Measurements from ENCODE around the gene ID3. TPM values are rescaled to one million over a fixed set of nuclear protein-coding genes. Genes with fewer than 3 reads are reported as not detected.
A peak's percentile ranks its signal among the peaks of the same experiment; 100 is the strongest.

The ID3 gene, protein sequence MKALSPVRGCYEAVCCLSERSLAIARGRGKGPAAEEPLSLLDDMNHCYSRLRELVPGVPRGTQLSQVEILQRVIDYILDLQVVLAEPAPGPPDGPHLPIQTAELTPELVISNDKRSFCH
- total RNA-seq (100 to 1,000 TPM; 368 to 390 TPM), polyA plus RNA-seq (100 to 1,000 TPM; 349 to 603 TPM)
- long read RNA-seq, donor 1, transcript ID3-202 (2 exons, 623 nt) = minor isoform, 7 of 971 reads
- long read RNA-seq, donor 1, transcript ID3-203 (2 exons, 892 nt) = minor isoform, 55 of 971 reads
- long read RNA-seq, donor 1, transcript ID3-201 (3 exons, 1,251 nt) = major isoform, 673 of 971 reads
- long read RNA-seq, donor 1, partial matches to known transcripts = 0 of 971 reads
- long read RNA-seq, donor 1, other reads (novel, unspliced or antisense) = 236 of 971 reads
- long read RNA-seq, donor 2, transcript ID3-201 (3 exons, 1,251 nt) = major isoform, 303 of 336 reads
- long read RNA-seq, donor 2, partial matches to known transcripts = 0 of 336 reads
- long read RNA-seq, donor 2, other reads (novel, unspliced or antisense) = 26 of 336 reads

DNA sequence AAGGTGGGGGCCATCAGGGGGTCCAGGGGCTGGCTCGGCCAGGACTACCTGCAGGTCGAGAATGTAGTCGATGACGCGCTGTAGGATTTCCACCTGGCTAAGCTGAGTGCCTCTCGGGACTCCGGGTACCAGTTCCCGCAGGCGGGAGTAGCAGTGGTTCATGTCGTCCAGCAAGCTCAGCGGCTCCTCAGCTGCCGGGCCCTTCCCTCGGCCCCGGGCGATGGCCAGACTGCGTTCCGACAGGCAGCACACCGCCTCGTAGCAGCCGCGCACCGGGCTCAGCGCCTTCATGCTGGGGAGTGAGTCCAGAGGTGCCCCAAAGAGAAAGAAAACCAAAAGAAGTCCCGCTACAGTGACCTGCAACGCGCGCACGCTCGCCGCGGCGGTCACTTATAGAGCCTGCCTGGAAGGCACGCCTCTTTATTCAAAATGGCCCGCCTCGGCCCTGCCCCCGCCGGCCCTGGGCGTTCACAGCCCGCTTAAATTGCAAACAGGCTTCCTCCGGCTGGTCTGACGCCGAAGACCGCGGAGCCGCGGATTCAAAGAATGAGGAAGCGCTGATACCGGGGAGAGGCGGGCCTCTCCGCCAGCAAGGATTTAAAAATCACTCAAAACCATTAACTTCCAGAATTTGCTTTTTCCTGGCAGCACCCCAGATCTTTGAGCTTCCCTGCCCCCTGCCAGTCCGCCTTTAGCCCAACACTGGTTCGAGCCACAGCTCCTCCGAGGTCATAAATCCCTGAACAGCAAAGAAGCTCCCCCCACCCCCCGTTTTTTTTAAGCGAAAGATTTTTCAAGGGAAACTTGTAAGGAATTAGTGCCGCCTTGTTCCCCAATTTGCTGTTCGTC lies at the start of gene ID3:
ID3 (minus strand) TSS at position 366 of the 849 bp plus-strand sequence; CDS start at position 291, 75 bp downstream.
- peak within 1 kb of the TSS; percentile 93 to 99 for H3K4me3 ChIP-seq (ENCODE audit: low read length in 2 of 2)
- peak within 1 kb of the TSS; percentile 100 for H3K27ac ChIP-seq (ENCODE audit: low read depth in 1 of 2, low read length in 2 of 2)
- DNase-seq = peak; percentile 99
- WGBS, 2 donors = 0% methylated on average over 54 to 57 of the region's 57 CpGs
- H3K27me3 ChIP-seq (ENCODE audit: control insufficient read depth in 1 of 2, insufficient read depth in 2 of 2, low read length in 1 of 2) = no peaks in the 10 kb centered on the region
- no peaks in the 10 kb centered on the region for H3K9me3 ChIP-seq (ENCODE audit: control insufficient read depth, low read length)
- ATAC-seq (ENCODE audit: low FRiP score) = peak; percentile 86
- H3K4me1 ChIP-seq (ENCODE audit: control insufficient read depth in 1 of 2, insufficient read depth in 2 of 2, low read length in 2 of 2) = peaks cover 0 to 5% of the 10 kb centered on the region in 2 donors
- intact Hi-C loops (cut with DNase I) = loop anchor here in 1 of 2 donors (2.0 kb wide), 1 partner anchor 17 kb away; no protein-coding TSS in a partner anchor
- H3K36me3 ChIP-seq (ENCODE audit: control insufficient read depth in 1 of 2, insufficient read depth in 2 of 2, low read length in 1 of 2) = no peaks in the 10 kb centered on the region

- Histone ChIP-seq H3K9me3 (ENCODE audit: control insufficient read depth, low read length) (no peaks in the 10 kb centered on the region), H3K4me1 (ENCODE audit: control insufficient read depth in 1 of 2, insufficient read depth in 2 of 2, low read length in 2 of 2) (no peaks in the 10 kb centered on the region), H3K27me3 (ENCODE audit: control insufficient read depth in 1 of 2, insufficient read depth in 2 of 2, low read length in 1 of 2) (no peaks in the 10 kb centered on the region), H3K36me3 (ENCODE audit: control insufficient read depth in 1 of 2, insufficient read depth in 2 of 2, low read length in 1 of 2) (no peaks in the 10 kb centered on the region), H3K4me3 (ENCODE audit: low read length in 2 of 2) (no peak overlapping the region), H3K27ac (ENCODE audit: low read depth in 1 of 2, low read length in 2 of 2) (no peak overlapping the region)
- DNase-seq = no peak
- ATAC-seq (ENCODE audit: low FRiP score) = no peak
- 81 to 90% methylated on average over 4 of the region's 4 CpGs for whole genome bisulfite sequencing, 2 donors
- intact Hi-C loops (cut with DNase I) = no loop called here
Observed at GRCh38 chr1:23607944-23608343, 48.6 kb upstream of the ID3 start.

DNA sequence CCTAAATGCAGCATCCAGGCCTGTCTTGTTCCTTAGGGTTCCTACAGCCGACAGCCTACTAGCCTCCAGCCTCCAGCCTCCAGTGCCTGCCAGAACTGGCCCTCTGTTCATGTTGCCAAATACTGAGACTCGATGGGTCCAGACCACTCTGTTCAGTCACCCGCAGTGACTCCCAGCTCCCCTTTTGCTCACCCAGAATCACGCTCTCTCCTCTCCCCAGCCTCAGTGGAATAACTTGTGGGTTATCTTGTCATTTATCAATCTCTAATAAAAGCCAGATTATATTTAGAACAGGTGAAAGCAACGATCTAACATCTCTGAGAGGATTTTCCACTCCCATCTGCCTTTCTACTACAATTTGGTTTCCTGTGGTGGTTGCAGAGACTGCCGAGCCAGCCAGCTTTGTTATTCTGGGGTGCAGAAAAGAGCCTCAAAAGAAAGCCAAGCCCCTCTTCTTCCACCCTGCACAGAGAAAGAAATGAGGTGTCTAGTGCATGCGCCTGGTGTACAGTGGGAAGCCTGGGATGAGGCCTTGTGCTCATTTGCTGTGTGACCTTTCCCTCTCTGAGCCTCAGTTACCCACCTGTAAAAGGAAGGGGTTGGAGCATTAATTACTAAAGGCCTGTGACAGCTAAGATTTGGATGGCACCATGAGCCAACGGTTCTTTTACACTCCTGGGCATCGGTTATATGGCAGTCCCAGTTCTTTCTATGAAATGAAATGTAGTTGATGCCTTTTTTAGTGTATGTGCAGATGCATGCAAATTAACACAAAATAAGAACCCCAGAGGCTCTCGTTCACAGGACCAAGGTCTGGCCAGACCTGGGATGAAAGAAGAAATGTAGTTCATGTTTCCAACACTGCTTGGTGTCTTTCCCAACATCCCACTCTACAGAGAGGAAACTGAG lies 42.9 kb upstream of the ID3 start:
- Histone ChIP-seq H3K9me3 (ENCODE audit: control insufficient read depth, low read length) (no peaks in the 10 kb centered on the region), H3K36me3 (ENCODE audit: control insufficient read depth in 1 of 2, insufficient read depth in 2 of 2, low read length in 1 of 2) (no peaks in the 10 kb centered on the region), H3K4me1 (ENCODE audit: control insufficient read depth in 1 of 2, insufficient read depth in 2 of 2, low read length in 2 of 2) (no peaks in the 10 kb centered on the region), H3K4me3 (ENCODE audit: low read length in 2 of 2) (no peak overlapping the region), H3K27ac (ENCODE audit: low read depth in 1 of 2, low read length in 2 of 2) (no peak overlapping the region), H3K27me3 (ENCODE audit: control insufficient read depth in 1 of 2, insufficient read depth in 2 of 2, low read length in 1 of 2) (no peaks in the 10 kb centered on the region)
- DNase-seq = no peak
- 86 to 87% methylated on average over 10 of the region's 10 CpGs for WGBS, 2 donors
- no peak for ATAC-seq (ENCODE audit: low FRiP score)
- intact Hi-C loops (cut with DNase I) = no loop called here

- no peaks in the 10 kb centered on the region for H3K4me1 ChIP-seq (ENCODE audit: control insufficient read depth in 1 of 2, insufficient read depth in 2 of 2, low read length in 2 of 2)
- 92 to 94% methylated on average over 11 of the region's 11 CpGs for WGBS, 2 donors
- ATAC-seq (ENCODE audit: low FRiP score) = no peak
- no peaks in the 10 kb centered on the region for H3K27me3 ChIP-seq (ENCODE audit: control insufficient read depth in 1 of 2, insufficient read depth in 2 of 2, low read length in 1 of 2)
- intact Hi-C loops (cut with DNase I) = no loop called here
- H3K27ac ChIP-seq (ENCODE audit: low read depth in 1 of 2, low read length in 2 of 2) = no peak overlapping the region
- no peaks in the 10 kb centered on the region for H3K9me3 ChIP-seq (ENCODE audit: control insufficient read depth, low read length)
- no peak overlapping the region for H3K4me3 ChIP-seq (ENCODE audit: low read length in 2 of 2)
- no peaks in the 10 kb centered on the region for H3K36me3 ChIP-seq (ENCODE audit: control insufficient read depth in 1 of 2, insufficient read depth in 2 of 2, low read length in 1 of 2)
- DNase-seq = no peak
Observed at GRCh38 chr1:23601135-23601967, 42.0 kb upstream of the ID3 start.

DNA sequence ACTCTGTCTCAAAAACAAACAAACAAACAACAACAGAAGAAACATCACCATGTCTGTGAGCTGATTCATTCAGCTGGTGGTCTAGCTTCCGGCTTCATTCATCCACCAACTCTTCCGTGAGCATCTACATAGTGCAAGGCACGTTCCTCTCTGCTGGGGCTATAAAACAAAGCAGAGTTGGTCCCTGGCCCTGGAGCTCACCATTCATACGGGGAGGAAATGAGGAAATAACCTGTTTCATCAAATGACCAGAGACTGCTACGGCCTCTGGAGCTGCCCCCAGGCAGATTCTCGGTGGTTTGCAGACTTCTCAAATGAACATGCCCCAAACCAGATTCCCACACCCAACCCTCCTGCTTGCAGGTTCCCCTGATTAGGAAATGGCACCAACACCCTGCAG lies 41.0 kb upstream of the ID3 start:
- H3K4me1 ChIP-seq (ENCODE audit: control insufficient read depth in 1 of 2, insufficient read depth in 2 of 2, low read length in 2 of 2) = no peaks in the 10 kb centered on the region
- H3K9me3 ChIP-seq (ENCODE audit: control insufficient read depth, low read length) = no peaks in the 10 kb centered on the region
- intact Hi-C loops (cut with DNase I) = no loop called here
- 89 to 90% methylated on average over 6 of the region's 6 CpGs for WGBS, 2 donors
- H3K27me3 ChIP-seq (ENCODE audit: control insufficient read depth in 1 of 2, insufficient read depth in 2 of 2, low read length in 1 of 2) = no peaks in the 10 kb centered on the region
- no peak overlapping the region for H3K27ac ChIP-seq (ENCODE audit: low read depth in 1 of 2, low read length in 2 of 2)
- H3K4me3 ChIP-seq (ENCODE audit: low read length in 2 of 2) = no peak overlapping the region
- no peak for DNase-seq
- no peaks in the 10 kb centered on the region for H3K36me3 ChIP-seq (ENCODE audit: control insufficient read depth in 1 of 2, insufficient read depth in 2 of 2, low read length in 1 of 2)
- no peak for ATAC-seq (ENCODE audit: low FRiP score)

- intact Hi-C loops (cut with DNase I) = no loop called here
- no peak for ATAC-seq (ENCODE audit: low FRiP score)
Observed at GRCh38 chr1:23599125-23599524, 39.8 kb upstream of the ID3 start.

DNA sequence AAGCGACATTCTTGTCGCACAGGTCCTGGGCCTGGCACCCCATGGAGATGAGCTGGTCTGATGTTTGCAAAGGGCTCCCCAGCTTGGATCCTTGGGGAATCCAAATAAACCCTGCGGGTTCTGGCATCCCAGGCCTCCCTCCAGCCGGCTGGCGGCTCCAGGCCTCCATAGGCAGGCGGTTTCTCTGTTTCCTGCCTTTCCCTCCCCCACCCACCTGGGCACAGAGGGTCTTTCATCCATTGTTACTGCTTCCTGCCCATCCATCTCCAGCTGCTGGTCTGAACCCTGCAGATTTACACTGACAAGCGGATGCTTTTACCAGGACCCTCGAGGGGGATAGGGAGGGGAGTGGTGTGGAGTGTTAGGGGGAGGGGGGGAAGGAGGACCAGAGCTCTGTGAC lies 39.1 kb upstream of the ID3 start:
- no peaks in the 10 kb centered on the region for H3K36me3 ChIP-seq (ENCODE audit: control insufficient read depth in 1 of 2, insufficient read depth in 2 of 2, low read length in 1 of 2)
- DNase-seq = no peak
- 90% methylated on average over 8 of the region's 8 CpGs for WGBS, 2 donors
- H3K4me3 ChIP-seq (ENCODE audit: low read length in 2 of 2) = no peak overlapping the region
- no peak overlapping the region for H3K27ac ChIP-seq (ENCODE audit: low read depth in 1 of 2, low read length in 2 of 2)
- ATAC-seq (ENCODE audit: low FRiP score) = no peak
- intact Hi-C loops (cut with DNase I) = no loop called here
- H3K27me3 ChIP-seq (ENCODE audit: control insufficient read depth in 1 of 2, insufficient read depth in 2 of 2, low read length in 1 of 2) = no peaks in the 10 kb centered on the region
- H3K9me3 ChIP-seq (ENCODE audit: control insufficient read depth, low read length) = no peaks in the 10 kb centered on the region
- no peaks in the 10 kb centered on the region for H3K4me1 ChIP-seq (ENCODE audit: control insufficient read depth in 1 of 2, insufficient read depth in 2 of 2, low read length in 2 of 2)

More at GRCh38 chr1:23599125-23599524, 39.8 kb upstream of the ID3 start:
- H3K4me1 ChIP-seq (ENCODE audit: control insufficient read depth in 1 of 2, insufficient read depth in 2 of 2, low read length in 2 of 2) = no peaks in the 10 kb centered on the region
- no peak overlapping the region for H3K27ac ChIP-seq (ENCODE audit: low read depth in 1 of 2, low read length in 2 of 2)
- no peaks in the 10 kb centered on the region for H3K36me3 ChIP-seq (ENCODE audit: control insufficient read depth in 1 of 2, insufficient read depth in 2 of 2, low read length in 1 of 2)
- no peak overlapping the region for H3K4me3 ChIP-seq (ENCODE audit: low read length in 2 of 2)
- H3K27me3 ChIP-seq (ENCODE audit: control insufficient read depth in 1 of 2, insufficient read depth in 2 of 2, low read length in 1 of 2) = no peaks in the 10 kb centered on the region
- 83 to 92% methylated on average over 1 of the region's 1 CpG for WGBS, 2 donors
- no peak for DNase-seq
- no peaks in the 10 kb centered on the region for H3K9me3 ChIP-seq (ENCODE audit: control insufficient read depth, low read length)

Measured in aorta (tissue), 5 donors.